Stimulated activated CD8-positive, alpha-beta memory T cell treated with anti-CD3 and anti-CD28 coated beads, Interleukin-4, amount 100 ng/mL, for 1 hour (primary cell): Measurements from ENCODE around the gene CAMSAP2.

Experiments used
- DNase-seq, 2 donors: peaks; one replicate each; pipeline ENCODE4 v3.0.0-alpha.2; 2020; ENCODE audit warnings: low read depth in 2 of 2, low spot score in 1 of 2

The CAMSAP2 gene

DNA sequence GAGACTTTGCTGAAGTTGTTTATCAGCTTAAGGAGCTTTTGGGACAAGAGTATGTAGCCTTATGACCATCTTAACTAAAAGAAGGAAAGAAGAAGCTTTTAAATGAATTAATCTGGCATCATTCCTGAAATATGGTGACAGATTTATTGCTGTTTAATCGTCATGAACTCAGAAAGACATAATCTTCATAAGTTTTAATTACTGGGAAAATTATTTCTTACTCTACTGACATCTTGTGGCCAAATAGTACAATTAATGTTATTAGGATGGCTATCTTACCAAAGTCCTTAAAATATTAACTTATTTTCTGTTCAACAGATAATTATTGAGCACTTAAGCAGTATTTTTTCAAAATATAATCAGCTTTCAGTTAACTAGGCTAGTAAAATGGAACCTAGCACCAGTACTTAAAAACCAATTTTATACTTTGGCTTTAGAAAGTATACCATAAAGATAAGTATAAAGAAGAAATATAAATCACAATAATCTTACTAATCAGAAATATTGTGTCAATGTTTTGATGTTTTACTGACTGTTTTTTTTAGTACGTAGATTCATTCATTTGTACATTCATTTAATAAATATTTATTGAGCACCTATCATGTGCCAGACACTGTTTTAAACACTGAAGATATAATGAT lies 99.4 kb downstream of the CAMSAP2 start:
- no peak for DNase-seq

DNA sequence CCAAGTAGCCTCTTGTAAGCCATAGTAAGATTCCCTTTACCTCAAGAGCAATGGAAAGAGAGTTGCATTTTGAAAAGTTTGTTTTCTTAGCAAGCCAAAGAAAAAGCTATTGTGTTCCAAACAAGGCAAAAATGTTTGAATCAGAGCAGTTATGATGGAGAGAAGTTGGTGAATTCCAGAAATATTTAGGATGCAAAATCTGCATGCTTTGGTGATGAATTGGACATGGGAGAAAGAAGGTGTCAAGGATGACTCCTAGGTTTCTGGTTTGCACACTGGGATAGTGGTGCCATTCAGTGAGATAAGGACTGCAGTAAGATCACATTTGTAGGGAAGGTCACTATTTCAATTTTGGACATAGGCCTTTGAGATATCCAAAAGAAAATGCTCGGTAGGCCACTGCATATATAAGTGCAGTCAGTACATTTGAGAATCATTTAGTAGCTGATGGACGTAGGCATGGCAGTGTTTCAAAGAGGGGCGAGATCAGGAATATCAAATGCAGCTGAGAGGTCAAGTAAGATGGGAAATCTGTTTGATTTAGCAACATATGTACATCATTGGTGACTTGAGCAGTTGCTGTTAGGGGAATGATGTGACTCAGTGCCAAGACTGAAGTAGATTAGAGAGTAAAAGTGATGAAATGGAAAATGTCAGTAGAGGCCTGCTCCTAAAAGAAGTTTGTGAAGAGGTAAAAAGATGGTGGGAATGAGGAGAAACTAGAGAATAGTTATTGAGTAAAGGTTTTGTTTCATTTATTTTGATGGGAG lies 100.2 kb downstream of the CAMSAP2 start:
- no peak for DNase-seq

DNA sequence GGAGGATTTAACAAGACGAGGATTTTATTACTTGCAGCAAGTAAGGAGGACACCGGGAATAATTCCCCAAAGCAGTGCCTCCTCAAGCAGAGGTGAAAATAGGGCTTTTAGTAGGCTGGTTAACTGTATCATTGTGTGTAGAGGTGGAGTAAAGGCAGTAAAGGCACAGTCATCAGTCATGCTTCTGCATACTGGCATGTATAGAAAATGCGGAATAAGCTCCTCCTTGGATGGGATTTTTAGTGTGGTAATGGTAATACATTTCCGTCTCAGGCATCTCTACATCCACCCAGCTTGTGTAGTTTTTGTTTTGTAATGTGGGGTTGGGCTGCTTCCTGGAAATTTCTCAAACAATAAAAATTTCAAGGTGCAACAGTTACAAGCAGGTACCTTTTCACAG lies 106.7 kb downstream of the CAMSAP2 start:
- no peak for DNase-seq

DNA sequence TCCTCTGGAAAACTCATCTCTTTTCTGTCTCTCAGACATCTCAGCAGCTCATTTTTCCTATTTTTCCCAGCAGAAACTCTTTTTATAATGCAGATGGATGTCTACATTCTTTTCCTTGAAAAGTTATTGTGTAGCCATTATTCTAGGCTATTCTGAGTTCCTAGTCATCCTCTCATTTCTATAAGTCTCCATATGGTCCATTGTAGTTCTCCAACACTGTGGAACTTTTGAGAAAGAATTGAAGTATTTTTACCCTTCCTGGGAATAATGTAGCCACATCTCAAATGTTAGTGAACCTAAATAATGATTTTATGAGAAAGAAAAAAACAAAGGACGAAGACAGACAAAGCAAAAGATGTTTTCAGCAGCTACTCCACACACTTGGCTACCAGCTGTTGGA lies 107.7 kb downstream of the CAMSAP2 start:
- DNase-seq, result no peak

DNA sequence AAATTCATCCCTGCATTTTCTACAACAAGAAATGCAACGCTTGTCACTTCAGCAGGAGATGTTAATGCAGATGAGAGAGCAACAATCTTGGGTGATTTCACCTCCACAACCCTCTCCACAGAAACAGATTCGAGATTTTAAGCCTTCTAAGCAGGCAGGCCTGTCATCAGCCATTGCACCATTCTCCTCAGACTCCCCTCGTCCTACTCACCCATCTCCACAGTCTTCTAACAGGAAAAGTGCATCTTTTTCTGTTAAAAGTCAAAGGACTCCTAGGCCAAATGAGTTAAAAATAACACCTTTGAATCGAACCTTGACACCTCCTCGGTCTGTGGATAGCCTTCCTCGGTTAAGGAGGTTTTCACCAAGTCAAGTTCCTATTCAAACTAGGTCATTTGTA lies 110.7 kb downstream of the CAMSAP2 start:
- no peak for DNase-seq

DNA sequence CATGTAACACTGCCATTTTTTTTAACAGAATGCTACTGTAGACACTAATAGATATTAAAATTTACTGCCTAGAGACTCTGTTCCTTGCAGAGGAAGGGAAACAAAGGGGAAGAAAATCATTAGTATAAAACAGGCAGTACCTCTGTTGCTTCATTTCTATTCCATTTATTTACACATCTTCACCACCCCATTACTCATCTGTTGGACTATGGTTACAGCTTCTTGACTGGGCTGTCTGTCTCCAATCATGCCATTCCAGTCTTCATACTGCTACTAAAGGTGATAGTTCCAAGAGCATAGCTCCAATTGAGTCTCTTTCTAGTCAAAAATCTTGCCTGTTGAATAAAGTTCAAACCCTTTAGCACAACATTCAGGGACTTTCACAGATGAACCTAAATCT lies 111.9 kb downstream of the CAMSAP2 start:
- no peak for DNase-seq

DNA sequence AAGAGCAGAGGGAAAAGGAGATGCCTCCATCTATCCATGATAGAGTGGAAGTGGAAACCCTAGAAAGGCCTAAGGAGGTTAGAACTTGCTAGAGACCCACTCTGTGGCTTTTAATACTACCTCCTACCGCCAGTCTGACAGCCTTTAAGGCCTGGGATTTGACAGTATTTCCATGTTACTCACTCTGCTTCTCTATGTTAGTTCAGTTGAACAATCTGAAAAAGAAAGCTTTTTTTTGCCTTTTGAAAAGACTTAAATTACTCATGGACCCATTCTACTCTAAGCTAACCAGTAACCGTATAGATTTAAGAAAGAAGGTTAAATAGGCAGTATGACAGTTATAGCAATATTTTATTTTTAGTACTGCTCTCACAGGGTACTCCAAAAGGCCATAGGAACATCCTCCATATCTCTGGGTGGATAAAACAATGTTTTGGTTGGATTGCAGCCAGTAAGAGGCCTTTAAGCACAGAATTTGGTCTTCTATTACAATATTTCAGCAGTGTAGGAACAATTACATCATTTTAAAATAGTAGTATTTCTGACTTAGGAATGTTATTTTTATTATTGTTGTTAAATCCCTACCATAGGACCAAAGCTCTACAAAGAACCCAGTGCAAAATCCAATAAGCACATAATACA lies 118.1 kb downstream of the CAMSAP2 start:
- DNase-seq, result no peak

DNA sequence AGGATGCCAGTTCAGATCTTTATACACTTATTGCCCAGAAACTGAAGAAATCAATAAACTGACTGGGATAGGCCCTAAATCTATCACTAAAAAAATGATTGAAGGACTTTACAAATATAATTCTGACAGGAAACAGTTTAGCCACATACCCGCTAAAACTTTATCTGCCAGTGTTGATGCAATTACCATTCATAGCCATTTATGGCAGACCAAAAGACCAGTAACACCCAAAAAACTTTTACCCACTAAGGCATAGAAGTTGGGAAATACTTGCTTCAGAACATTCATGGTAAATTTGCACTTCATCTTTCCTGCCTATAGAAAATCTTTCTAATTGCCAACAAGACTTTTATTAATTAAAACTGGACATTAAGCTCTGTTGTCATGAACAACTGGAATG lies 119.1 kb downstream of the CAMSAP2 start:
- no peak for DNase-seq

DNA sequence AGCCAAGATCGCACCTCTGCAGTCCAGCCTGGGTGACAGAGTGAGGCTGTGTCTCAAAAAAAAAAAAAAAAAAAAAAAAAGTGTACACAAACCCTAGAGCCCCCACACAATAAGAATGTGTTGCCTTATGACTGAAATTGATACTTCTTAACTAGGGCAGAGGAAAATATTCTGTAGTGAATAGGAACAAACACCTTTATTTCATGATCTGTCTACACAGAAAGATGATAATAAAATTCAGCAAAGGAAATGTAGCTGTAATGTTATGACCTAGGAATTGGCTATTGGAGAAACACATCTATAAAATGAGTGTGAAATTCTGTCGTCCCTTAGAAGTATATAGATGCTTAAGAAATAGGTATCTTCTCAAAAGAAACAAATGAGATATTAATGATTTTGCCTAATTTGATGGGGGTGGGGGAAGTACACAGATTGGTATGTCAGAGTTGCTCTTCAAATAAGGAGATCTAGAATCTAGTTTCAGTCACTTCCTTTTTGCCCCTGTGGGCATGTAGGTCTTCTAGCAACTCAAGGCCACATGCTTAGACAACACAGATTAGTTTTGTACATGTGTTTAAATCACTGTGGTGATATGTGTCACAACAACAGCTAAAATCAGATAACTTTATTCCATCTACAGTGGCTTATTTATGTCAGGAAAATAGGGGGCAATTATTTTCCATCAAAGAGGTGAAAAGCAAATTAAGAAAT lies 123.4 kb downstream of the CAMSAP2 start:
- DNase-seq, result no peak

DNA sequence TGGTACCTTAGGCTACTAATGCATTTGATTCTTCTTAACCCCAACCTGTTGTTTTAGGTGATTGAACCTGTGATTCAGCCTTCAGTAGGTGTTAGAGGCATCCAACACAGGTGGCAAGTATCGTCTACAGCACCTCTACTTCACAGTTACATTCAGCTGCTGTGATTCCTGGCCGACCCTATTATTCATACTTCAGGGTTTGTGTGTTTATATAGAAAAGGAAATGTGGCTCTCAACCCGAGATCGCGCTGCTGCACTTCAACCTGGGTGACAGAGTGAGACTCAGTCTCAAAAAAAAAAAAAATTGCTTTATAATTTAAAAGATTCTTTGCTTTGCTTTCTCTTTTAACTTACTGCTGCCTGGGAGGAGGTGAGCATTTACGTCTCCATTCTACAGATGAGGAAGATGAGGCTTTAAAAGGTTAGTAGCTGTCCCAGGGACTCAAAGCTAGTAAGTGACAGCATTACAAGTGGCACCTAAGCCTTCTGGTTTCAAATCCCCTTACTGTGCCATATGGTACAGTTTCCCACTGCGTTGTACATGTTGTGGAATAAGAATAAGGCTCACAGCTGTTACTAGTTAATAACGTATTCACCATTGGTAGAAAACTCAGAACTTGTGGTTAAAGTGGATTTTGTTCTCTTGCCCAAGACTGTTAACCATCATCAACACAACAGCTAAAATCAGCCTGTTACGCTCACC lies 124.2 kb downstream of the CAMSAP2 start:
- no peak for DNase-seq

DNA sequence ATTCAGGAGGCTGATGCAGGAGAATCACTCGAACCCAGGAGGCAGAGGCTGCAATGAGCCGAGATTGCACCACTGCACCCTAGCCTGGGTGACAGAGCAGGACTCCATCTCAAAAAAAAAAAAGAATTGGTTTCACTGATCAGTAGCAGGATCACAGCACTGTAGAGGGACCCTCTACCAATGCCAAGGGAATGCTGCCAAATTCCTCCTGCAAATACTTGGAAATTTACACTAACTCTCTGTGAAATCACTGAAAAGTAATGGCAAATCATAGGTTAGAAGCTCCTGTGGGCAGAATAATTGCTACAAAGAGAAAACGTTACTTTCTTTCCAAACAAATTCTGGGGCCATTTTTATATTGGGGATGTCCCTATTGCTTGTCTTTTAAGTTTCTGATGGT lies 127.4 kb downstream of the CAMSAP2 start:
- no peak for DNase-seq

DNA sequence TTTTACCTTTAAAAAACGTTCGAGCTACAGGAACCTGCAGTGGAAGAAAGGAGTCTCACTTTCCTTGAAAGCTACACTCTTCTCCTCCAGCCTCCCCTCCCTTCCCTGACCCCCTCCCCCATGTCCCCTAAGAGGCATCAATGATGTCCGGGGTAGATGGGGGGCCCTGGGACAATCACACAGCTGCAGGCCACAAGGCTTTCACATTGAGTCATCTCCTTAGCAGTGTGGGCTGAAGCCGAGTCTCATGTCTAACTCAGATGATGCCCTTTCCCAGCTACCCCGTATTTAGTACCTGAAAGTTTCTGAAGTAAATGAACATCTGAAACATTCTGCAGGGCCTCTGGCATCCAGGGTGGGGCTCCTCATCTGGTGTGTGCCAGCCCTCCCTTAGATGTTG lies 127.8 kb downstream of the CAMSAP2 start:
- DNase-seq, result no peak

DNA sequence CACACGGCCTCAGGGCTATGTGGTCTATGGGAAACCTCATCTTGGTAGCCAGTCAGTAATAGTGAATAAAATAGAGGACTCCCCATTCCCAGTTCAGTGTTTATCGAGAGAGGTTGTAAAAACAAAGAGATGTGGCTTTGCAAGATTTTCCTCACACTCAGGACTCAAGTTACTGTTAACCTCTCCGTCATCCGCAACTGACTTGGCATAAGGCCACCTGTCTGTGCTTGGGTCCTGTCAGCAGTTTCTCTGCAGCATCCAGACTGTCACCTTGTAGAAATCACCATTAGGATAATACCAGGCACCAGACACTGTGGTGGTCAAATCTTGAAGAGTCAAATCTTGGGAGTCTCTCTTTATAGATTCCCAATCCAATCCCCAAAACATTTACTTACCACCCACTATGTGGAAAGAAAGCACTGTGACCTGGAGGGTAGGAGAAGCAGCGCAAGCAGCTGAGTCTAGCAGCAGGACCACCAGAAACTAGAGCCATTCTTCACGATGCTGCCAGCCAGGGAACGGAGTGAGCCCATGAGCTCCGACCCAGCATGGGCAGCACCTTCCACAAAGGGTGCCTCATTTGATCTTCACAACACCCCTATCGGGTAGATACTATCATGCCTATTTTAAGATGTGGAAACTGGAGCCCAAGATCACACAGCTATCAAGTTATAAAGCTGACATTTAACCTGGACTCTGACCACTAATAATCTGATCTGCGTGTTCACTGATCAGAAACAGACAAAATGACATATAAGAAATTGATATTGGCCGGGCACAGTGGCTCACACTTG lies 128.5 kb downstream of the CAMSAP2 start:
- no peak for DNase-seq

DNA sequence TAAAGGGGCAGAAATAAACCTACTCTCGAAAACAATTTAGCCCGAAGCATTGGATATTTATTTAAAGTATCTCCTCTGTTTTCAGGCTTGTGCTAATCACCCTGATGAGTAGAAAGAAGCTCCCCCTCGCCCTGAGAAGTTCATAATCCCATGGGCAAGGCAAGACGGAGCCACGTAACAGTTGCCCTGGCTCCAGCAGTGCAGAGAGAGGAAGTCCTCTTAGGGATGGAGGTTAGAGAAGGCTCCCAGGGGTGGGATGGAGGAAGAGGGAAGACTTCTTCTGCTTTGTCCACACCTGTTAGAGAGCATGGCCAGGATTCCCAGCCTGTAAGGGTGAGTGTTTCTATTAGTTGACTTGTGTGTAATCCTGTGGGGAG lies 130.7 kb downstream of the CAMSAP2 start:
- no peak for DNase-seq

DNA sequence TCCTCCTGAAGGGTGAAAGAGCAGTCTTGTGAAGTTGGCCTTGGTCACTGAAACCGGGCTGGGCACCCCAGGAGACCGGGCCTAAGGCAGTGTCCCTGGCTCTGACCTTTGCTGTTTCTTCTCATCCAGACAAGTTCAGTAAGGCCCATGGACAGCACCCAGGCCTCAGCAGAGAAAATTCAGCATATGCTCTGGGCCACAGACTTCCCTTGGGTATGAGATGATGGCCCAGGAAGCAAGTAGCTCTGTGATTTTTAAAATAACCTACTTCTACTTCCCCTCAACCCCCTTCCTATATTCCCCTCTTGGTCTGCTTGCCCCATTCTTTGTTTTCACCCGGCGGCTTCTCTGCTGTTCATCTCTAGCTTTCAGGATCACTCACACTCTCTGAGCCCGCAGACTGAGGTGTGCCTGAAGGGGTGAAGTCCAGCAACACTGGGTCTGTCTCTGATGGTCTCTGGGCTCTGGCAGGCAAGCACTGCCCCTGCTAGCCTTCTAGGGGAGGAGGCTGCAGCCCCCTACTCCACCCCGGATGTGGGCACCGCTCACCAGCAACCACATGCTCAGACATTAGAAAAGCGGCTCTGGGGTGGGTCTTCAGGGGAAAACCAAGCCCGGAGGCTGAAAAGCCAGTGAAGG lies 131.2 kb downstream of the CAMSAP2 start:
- DNase-seq, result no peak

DNA sequence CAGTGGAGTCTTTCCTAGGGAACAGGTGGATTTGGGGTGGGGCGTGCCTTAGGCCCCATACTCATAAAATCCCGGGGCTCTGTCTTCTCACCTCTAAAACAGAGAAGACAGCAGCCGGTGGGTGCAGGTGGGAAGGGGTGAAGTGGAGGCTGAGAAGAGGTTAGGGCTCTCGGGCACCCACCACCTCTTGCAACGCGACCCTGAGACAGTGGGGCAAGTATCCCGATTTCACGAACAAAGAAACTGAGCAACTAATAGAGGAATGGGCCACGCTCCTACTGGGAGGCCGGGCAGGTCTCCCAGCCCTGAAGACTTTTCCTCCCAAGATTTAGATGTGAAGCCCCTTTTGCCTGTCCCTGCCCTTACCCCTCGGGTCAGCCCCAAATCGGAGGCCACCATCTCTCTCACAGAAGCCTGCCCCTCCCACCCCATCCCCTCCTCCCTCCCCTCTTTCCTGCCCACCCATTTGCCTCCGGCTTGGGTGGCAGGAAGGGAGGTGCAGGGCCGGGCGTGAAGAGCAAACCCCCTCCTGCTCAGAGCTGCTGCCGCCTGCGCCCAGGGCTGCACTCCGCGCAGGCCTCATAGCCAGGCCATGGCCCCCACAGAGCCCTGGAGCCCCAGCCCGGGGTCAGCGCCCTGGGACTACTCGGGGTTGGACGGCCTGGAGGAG lies 133.9 kb downstream of the CAMSAP2 start, which contains the start of gene GPR25:
Gene GPR25 (plus strand): TSS at position 536 of the 670 bp plus-strand sequence. CDS start 57 bp downstream, at position 593.
- no peak for DNase-seq

DNA sequence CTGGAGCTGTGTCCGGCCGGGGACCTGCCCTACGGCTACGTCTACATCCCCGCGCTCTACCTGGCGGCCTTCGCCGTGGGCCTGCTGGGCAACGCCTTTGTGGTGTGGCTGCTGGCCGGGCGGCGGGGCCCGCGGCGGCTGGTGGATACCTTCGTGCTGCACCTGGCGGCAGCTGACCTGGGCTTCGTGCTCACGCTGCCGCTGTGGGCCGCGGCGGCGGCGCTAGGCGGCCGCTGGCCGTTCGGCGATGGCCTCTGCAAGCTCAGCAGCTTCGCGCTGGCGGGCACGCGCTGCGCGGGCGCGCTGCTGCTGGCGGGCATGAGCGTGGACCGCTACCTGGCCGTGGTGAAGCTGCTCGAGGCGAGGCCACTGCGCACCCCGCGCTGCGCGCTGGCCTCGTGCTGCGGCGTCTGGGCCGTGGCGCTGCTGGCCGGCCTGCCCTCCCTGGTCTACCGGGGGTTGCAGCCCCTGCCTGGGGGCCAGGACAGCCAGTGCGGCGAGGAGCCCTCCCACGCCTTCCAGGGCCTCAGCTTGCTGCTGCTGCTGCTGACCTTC lies 134.5 kb downstream of the CAMSAP2 start:
- DNase-seq, result no peak

DNA sequence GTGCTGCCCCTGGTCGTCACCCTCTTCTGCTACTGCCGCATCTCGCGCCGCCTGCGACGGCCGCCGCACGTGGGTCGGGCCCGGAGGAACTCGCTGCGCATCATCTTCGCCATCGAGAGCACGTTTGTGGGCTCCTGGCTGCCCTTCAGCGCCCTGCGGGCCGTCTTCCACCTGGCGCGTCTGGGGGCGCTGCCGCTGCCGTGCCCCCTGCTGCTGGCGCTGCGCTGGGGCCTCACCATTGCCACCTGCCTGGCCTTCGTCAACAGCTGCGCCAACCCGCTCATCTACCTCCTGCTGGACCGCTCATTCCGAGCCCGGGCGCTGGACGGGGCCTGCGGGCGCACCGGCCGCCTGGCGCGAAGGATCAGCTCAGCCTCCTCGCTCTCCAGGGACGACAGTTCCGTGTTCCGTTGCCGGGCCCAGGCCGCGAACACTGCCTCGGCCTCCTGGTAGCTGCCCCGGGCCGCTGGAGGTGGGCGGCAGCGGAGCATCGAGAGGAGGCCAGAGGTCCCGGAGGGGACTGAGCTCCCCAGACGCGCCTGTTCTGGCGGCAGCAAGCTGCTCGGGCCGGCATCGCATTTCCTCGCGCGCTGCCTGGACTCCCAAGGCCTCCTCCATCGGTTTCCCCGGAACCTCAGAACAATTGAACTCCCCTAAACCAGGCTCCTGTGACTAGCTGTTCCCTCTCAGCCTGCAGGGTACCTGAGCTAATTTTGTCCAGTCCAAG lies 135.1 kb downstream of the CAMSAP2 start:
- DNase-seq, result no peak
